NCI-H187 treated with DMSO at 0.1 percent for 48 hours (cell line): ENCODE data around the gene MCTP1.

Experiments
- DNase-seq: peaks from one replicate; lab custom pipeline; 2025; lab: John Stamatoyannopoulos, UW

The MCTP1 gene

DNA sequence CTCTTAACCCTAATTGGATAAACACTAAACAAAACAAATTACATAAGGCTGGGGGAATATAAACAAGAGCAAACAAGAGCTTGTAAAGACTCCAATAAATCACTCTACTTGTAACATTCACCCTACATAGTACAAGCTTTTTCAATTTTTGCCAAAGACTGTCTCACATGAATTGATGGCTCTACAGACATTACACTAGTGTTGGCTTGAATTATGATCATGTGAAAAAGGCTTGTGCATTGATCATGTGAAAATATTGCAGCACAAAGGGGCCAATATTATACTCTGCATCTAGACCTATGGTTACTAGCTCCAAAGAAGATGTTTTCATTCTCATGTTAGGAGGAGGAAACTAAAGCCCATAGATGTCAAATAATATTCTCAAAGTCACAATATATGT is 212.6 kb downstream of the MCTP1 start:
- no peak for DNase-seq

DNA sequence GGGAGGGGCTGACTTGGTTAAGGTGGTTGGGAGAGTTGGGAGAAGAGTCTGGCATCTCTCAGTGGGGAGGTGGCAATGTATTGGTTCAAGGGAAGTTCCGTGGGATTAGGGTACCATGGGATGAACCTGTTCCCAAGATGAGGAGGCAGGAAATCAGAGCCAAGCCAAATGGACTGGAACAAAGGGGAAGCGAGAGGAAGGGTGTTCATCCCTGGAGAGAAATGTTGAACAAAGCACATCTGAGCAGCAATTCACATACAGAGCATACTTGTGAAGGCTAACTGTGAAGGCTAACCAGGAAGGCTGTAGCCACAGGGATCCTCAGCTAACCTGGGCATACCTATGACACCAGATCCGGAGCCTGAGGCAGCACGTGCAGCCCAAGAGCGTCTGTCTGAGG is 214.0 kb downstream of the MCTP1 start:
- DNase-seq: no peak

DNA sequence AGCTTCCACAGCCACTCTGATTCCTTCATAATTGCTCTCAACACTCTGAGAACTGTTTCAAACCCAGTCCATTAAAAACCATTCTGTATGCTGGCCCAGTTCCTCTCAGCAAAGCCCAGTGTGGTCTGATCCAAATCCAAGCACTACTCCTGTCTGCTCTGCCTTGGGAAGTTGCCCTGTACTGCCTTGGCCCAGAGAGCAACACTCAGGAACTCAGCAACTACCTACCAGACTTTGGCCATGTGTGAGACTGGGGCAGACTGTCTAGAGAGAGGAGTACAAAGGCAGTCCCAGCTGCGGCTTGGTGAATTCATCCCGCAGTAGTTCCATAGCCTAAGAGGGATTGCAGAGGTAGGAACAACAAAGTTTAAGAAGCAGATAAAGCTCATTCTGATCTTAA is 214.4 kb downstream of the MCTP1 start:
- no peak for DNase-seq

DNA sequence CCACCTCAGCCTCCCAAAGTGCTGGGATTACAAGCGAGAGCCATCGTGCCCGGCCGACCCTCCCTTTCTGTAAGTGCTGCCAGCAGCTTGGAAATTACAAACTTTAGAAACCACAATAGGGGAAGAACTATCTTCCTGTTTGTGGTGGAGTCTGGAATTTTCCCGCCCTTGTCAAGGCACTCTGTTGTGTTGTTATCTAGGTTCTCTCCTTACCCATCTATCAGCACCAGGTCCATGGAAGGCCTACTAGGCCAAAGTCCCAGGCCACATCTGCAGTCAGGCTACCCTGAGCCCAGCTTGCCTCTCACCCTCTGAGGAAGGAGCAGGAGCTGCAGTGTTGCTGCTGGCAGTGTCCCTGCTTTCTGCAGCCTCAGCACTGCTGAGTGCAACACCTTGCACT is 214.9 kb downstream of the MCTP1 start:
- DNase-seq: no peak

DNA sequence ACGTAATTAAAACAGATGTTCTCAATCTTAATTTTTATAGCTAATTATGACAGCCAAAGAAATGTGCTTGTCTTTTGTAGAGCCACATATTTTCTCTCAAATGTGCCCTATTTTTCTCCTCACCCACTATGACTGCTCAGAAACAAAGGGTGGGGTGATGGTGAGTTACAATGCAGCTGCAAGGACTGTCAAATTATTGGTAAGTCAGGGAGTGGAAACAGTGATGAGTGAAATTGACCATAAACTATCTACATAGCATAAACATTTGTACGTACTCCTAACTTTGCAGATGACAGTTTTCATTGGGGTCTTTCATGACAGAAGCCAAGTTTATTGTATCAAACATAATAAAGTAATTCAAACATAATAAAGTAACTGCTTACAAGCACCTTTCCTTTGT is 215.9 kb downstream of the MCTP1 start:
- DNase-seq: no peak

DNA sequence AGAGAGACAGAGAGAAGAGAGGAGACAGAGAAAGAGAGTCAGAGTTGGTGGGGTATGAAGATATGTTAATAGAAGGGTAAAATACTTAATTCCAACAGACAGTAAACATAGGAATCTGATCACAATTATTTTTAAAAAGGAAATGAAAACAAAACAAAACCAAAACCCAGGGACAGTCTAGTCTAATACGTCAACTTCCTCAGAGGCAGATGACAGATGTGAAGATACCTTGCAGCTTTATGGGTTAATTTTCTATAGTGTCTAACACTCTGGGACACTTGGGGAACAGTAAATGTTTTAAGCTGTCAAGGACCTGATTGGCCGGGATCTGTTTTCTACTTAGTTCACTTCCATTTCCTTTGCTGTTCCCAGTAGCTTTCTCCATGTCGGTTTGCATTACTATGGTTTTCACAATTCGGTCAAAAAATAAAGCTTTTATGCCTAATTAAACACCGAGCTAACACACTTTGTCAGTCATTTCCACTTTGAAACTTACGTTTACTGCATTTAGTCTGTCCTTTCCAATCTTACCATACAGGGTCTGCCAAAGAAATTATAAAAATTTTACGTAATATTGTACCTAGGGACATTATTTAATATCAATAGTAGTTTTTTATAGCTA is 216.5 kb downstream of the MCTP1 start:
- no peak for DNase-seq

DNA sequence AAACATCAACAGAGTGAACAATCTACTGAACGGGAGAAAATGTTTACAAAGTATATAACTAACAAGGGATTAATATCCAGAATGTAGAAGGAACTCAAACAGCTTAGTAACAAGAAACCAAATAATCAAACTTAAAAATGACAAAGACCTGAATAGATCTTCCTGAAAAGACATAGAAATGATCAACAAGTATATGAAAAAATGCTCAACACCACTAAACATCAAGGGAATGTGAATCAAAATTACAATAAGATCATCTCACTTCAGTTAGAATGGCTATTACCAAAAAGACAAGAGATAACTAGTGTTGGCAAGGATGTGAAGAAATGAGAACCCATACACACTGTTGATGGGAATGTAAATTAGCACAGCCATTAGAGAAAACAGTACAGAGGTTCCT is 218.8 kb downstream of the MCTP1 start:
- DNase-seq: no peak

DNA sequence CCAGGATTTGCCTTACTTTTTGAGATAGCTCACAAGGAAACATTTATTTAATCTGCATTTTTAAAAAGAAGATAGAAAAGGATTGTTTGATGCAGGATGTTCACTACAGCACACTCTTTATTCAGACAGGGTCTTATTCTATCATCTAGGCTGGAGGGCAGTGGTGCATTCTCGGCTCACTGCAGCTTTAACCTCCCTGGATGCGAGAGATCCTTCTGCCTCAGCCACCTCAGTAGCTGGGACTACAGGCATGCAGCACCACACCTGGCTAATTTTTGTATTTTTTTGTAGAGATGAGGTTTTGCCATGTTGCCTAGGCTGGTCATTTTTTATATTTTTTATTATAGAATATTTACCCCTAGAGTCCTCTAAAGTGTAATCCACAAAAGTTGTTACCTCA is 221.4 kb downstream of the MCTP1 start:
- no peak for DNase-seq

DNA sequence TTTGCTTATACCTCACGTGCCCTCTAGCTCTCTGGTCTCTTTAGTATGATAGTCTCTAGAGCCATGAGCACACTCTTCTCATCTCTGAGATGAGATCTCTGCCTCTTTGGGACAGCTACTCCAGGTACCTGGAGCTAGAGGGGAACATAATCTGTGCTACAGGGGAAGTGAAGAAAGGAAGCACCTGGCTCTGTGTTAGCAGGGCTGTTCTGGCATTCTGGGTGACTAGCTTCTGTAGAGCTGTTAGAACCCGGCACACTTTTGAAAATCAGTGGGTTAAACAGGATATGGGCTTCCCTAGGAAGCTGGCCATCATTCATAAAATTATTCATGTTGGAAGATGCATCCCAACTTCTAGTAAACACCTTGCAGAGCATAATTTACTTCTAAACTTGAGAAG is 224.8 kb downstream of the MCTP1 start:
- no peak for DNase-seq

DNA sequence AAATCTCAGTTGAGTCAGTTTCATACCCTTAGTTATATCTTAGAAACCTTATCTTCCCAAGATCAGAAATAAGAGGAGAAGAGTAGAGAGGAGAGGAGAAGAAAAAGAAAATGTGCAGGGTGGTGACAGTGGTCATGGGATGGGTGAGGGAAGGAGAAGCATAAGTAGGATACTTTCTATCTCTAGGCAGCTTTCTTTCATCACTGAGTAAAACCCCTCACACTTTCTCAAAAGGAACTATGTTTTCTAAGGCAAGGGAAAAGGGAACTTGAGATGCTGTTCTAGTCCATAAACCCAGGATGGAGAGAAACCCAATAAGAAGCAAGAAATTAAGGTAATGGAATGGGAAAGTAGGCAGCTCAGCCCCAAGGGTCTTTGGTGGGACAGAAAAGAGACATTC is 225.3 kb downstream of the MCTP1 start:
- no peak for DNase-seq

DNA sequence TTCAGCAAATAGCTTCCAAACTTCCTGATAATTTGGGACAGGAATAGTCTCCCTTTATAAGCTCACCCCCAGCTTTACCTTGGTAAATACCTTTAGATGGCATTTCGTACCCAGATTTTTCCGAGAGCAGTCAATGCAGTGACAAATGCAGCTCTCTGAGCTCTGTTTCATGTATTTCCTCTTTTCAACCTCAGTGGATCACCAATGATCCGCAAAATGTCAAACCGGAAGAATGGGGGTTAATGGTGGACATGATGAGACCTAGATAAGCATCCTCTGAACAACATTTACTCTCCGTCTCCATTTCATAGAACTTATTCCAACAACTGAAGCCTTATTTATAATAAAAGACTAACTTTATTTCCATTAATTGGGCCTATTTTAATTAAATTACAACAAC is 227.3 kb downstream of the MCTP1 start:
- DNase-seq: no peak

DNA sequence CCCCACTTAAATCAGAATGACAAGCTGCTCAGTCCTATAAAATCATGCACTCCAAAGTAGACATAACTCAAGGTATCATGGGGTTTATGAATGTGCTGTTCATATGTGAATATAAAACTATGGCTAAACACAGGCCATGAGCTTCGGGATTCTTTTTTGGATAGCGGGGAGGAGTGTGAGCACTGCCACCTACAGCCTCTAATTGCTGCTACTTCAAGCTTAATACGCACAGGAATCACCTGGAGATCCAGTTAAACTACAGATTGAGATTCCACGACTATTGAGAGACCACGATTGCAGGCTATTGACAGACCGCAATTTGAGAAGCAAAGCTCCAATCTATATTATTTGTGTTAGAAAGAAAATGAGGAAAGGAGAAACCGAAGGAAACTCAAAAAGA is 231.6 kb downstream of the MCTP1 start:
- no peak for DNase-seq

DNA sequence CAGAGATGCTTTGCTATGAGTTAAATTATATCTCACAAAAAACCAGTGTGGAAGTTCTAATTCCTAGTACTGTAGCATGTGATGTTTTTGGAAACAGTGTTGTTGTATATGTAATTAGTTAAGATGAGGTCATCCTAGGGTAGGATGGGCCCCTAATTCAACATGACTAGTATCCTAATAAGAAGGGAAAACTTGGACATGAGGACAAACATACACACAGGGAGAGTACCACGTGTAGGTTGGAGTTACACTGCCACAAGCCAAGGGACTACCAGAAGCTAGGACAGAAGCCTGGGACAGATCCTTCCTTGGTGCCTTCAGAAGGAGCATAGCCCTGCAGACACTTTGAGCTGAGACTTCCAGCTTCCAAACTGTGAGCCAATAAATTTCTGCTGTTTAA is 234.2 kb downstream of the MCTP1 start:
- no peak for DNase-seq

DNA sequence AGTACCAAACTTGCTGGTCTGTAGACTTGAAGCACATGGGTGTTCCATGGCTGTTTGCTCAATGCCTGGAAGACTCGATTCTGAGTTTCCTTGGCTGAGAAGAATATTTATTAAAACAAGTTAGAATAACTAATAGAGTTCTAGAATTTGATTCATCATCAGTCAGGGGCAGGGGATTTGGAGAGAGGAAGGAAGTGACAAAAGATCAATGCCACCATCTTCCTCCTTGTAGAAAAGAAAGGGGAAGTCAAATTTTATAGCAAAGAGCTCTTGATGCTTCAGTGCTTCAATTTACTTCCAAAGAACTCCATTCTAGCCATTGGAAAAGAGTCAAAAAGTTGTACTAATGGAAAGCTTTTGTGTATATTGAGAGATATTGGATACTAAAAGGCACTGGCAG is 236.3 kb downstream of the MCTP1 start:
- DNase-seq: no peak

DNA sequence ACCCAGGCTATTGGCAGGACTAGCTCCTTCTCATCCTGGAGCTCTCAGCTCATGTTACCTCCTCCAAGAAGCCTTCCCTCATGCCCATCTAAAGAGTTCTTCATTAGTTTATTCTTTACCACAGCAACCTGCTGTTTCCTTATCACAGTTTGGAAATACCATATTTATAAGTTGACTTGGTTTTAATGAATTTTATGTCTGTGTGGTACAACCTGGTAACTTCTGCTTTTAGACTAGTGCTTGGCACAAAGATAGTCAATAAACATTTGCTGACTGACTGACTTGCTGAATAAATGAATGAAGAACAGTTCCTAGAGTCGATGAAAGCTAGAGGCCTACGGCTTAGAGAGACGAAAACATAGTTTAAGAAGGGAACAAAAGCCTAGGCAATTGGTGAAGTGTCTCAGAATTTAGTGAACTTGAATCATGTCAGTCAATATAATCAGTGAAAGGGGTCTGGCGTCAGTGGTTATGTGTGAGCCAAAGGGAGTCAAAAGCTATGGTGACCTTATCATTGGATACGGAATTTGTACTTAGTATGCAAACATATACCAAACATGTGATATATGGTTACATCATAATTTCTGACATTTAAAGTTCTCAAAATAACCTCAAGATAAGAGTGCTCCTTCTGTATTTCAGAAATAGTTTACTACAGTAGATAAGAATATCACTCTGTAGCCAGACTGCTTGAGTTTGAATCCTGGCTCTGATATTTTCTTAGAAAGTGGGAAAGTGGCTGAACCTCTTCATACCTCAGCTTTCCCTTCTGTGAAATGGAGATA is 239.5 kb downstream of the MCTP1 start:
- no peak for DNase-seq

DNA sequence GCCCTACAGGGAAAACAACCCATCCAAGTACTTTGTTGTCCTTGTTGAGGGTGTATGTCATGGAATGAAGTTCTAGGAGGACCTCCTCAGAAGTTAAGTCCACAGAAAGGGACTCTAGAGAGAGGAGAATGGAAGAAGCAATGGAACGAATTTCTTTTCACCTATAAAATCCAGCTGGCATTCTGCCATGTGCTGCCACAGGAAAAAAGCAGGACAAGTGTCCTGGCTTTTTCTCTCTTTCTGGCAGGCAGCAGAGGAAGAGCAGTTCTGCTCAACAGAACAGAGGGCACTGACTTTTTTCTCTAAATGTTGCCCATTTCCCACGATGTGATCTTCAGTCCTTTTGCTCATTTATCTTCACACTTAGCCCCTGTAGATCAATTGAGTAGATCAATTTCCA is 240.8 kb downstream of the MCTP1 start:
- no peak for DNase-seq

DNA sequence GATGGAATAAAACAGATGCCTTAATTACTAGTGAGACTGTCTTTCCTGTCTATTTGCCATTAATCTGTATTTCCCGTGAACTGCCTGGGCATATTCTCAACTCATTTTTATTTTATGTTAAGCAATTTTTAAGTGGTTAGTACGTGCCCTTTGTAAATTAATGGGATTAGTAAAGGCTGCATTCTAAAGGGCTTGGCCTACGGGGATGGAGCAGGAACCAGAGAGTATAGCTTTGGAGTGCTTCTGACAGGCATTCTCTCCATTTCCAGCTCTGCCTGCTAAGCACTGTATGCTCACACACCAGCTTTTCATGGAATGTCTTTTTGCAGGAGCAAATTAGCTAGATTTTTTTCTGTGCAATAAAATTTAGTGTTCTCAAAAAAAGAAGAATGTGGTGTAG is 241.2 kb downstream of the MCTP1 start:
- DNase-seq: no peak

DNA sequence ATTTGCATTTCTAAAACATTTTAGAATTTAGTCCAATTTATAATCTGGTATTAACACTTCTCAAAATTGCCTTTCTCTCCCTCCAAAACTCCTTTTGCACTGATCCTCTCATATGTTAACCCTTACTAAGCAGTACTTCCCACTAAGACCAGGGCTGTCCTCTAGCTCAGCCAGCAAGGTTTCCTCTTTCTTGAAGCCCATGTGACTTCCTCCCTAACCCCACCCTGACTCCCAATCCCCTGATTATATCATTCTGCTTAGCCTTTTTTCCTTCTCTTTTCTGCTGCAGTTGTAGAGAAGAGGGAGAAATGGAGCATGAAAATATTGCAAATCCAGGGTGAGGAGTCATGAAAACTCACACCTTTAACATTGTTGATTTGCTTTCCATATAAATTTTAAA is 241.7 kb downstream of the MCTP1 start:
- no peak for DNase-seq

DNA sequence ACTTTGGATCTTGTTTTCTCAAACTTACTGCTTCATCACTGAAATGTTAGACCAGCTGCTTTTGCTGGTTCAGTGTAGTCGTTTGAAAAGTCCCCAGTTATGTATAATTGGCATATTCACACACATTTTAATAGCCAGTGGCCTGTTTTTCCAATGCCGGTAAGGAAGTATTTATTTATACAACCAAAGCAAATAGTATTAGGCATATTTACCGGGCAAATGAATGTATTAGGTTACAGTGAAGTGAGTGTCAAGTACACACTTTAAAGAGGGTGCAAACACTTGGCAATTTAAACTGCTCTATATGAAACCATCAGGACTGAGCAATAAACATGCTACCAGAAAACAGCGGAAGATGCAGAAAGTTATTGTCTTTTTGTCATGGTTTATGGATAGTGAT is 242.9 kb downstream of the MCTP1 start:
- no peak for DNase-seq

DNA sequence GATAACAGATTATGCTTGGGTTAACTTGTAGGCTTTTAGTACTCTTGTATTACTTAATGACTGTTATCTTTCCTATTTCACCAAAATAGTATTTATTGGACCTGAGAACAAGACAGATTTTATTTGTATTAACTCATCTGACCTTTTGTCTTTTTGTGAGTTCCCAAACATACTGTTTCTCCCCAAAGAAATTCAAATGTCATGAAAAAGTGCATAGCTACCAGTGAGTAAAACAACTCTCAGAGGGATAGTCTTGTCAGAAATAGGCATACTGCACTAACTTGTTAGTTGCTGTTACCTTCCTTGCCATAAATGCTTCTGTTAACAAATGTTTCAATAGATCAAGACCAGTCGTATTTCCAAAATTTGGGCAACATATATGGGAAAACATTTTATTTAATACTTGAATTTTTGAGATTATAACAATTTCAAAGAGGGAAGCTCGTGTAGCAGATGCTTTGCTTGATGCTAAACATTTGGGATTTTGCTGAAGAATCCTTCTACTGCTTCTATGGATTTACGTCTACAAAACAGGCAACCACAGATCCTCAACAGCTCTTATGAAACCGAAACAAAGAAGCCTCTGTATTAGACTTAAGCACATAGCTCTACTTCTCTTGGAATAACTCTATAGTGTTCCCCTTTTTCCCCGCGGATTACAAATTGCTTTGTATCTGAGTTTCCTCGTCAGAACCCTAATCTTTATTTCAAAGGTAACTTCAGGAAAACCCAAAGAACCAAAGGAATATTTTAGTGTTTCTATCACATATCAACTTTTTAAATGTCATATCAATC is 248.8 kb downstream of the MCTP1 start:
- no peak for DNase-seq

DNA sequence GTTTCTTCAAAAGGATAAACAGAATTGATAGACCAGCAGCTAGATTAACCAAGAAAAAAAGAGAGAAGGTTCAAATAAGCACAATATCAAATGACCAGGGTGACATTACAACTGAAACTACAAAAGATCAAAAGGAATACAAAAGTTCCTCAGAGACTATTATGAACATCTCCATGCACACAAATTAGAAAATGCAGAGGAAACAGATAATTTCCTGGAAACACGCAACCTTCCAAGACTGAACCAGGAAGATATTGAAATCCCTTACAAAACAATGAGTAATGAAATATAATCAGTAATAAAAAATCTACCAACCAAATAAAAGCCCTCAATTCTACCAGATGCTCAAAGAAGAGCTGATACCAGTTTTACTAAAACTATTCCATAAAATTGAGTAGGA is 252.1 kb downstream of the MCTP1 start:
- DNase-seq: no peak

DNA sequence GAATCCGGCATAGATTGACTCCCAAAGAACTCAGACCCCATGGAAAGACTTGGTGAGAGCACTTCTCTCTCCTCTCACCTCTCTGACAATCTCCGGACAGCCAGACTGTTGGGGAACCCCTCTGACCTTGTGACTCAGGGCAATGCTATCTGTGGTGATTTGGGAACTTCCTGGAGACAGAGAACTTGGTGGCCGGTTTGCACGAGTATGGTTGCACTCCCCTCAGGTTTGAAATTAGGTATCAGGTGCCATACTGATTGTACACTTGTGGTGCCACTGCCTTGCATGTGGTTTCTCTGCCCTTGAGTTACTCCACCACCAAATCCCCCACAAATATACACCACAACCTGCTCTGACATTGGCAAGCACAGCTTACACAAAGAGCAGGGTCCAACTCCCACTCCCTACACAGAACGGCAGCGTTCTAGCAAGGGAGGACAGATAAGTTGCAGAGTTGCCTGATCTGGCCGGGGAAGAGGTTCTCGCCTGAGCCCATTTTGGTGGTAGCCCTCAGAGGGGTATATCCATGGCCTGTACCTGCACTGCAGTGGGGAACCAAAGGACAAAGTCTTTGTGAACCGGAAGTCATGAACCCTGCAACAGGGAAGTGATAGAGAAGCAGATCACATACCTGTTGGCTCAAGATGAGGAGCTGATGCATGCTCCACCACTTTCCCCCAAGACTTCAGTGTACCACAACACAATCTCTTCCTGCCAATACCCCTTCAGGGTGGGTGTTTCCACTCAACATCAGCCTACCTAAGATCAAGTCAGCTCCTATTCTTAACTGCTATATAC is 255.1 kb downstream of the MCTP1 start:
- DNase-seq: no peak
